H1 (cell line): ENCODE data around the gene ATF7IP2. TPM values are rescaled to one million over a fixed set of nuclear protein-coding genes. Genes with fewer than 3 reads are reported as not detected.

Experiments used
- CTCF ChIA-PET: fragments of 300-600 bp; sonication (Branson Sonifier 250); formaldehyde crosslinking; loops from one replicate; lab custom pipeline; 2021; ENCODE audit not compliant: partially characterized antibody; lab: Charles Lee
- POLR2A ChIA-PET: fragments of 300-600 bp; sonication (Branson Sonifier 250); formaldehyde crosslinking; loops from one replicate; lab custom pipeline; 2021; ENCODE audit warnings: inconsistent platforms; ENCODE audit not compliant: partially characterized antibody; lab: Charles Lee
- DNase-seq, 2 experiments: peaks; one replicate each; pipeline versions ENCODE4 v3.0.0 to v3.0.0-alpha.2; 2010 to 2022; ENCODE audit warnings: low spot score in 2 of 2, low read depth in 1 of 2, mixed read lengths in 1 of 2
- FAIRE-seq: peaks from 2 replicates; lab custom pipeline; 2011; peaks lifted over from hg19 to GRCh38; lab: Jason Lieb, UNC
- H2AFZ ChIP-seq: 2 replicates; pipeline ENCODE4 v1.8.1; 2012; ENCODE audit warnings: low read length, inconsistent platforms
- H2AK5ac ChIP-seq: 2 replicates; pipeline ENCODE4 v1.6.1; 2013; ENCODE audit warnings: low read depth, low read length
- H2BK120ac ChIP-seq: replicated peaks from 2 replicates; pipeline ENCODE3; 2013; ENCODE audit warnings: low read depth, low read length, inconsistent platforms
- H2BK12ac ChIP-seq: 2 replicates; pipeline ENCODE4 v1.6.1; 2013; ENCODE audit warnings: low read depth, low read length
- H2BK15ac ChIP-seq: 2 replicates; pipeline ENCODE4 v1.6.1; 2013; ENCODE audit warnings: low read length
- H2BK20ac ChIP-seq: 2 replicates; pipeline ENCODE4 v1.6.1; 2013; ENCODE audit warnings: low read length
- H2BK5ac ChIP-seq: 2 replicates; pipeline ENCODE4 v1.6.1; 2013; ENCODE audit warnings: low read depth, low read length
- H3K14ac ChIP-seq: 2 replicates; pipeline ENCODE4 v1.6.1; 2013; ENCODE audit warnings: inconsistent platforms; ENCODE audit not compliant: insufficient read length
- H3K18ac ChIP-seq: 2 replicates; pipeline ENCODE4 v1.6.1; 2013; ENCODE audit warnings: low read length; ENCODE audit errors: extremely low read depth
- H3K23ac ChIP-seq: 2 replicates; pipeline ENCODE4 v1.6.1; 2013; ENCODE audit warnings: inconsistent platforms; ENCODE audit not compliant: insufficient read length
- H3K23me2 ChIP-seq: 2 replicates; pipeline ENCODE4 v1.6.1; 2013; ENCODE audit warnings: low read depth, low read length
- H3K27ac ChIP-seq: 2 replicates; pipeline ENCODE4 v1.6.1; 2011; ENCODE audit warnings: low read depth, low read length, inconsistent platforms
- H3K27me3 ChIP-seq, 4 experiments: replicated peaks in 1 of 4; 1 replicate in 1 of 4; 2 replicates in 3 of 4; pipeline versions ENCODE4 v1.6.1 to v1.8.1; 2011 to 2013; ENCODE audit warnings: low read length in 3 of 4, mild to moderate bottlenecking in 3 of 4, inconsistent platforms in 2 of 4, mixed read lengths in 2 of 4, moderate library complexity in 1 of 4; ENCODE audit not compliant: control insufficient read depth in 3 of 4, insufficient read depth in 3 of 4; ENCODE audit errors: extremely low read depth in 1 of 4
- H3K36me3 ChIP-seq, 4 experiments: 2 replicates each; pipeline versions ENCODE4 v1.6.1 to v1.8.1; 2011 to 2013; ENCODE audit warnings: mild to moderate bottlenecking in 4 of 4, low read length in 3 of 4, moderate library complexity in 2 of 4, control low read depth in 1 of 4, inconsistent platforms in 1 of 4; ENCODE audit not compliant: insufficient read depth in 4 of 4, control insufficient read depth in 2 of 4
- H3K4ac ChIP-seq: replicated peaks from 2 replicates; pipeline ENCODE3; 2013; ENCODE audit warnings: low read length, low read depth, mixed read lengths, inconsistent platforms; ENCODE audit not compliant: insufficient read length
- H3K4me1 ChIP-seq, 4 experiments: replicated peaks in 1 of 4; 1 replicate in 1 of 4; 2 replicates in 3 of 4; pipeline versions ENCODE4 v1.6.1 to v1.8.1; 2011 to 2013; ENCODE audit warnings: low read length in 3 of 4, inconsistent platforms in 2 of 4, mixed read lengths in 1 of 4; ENCODE audit not compliant: insufficient read depth in 4 of 4, control insufficient read depth in 3 of 4
- H3K4me2 ChIP-seq, 2 experiments: 2 replicates each; pipeline versions ENCODE4 v1.6.1 to v1.8.1; 2011 to 2013; ENCODE audit warnings: low read depth in 2 of 2, low read length in 2 of 2, control low read depth in 1 of 2, inconsistent platforms in 1 of 2, mild to moderate bottlenecking in 1 of 2; ENCODE audit not compliant: insufficient read depth in 1 of 2
- H3K4me3 ChIP-seq, 4 experiments: fragments of 200-600, 300-600 bp in 1 of 4; sonication (generic), shearing (Covaris generic), sonication (Bioruptor Twin) in 1 of 4; 2 replicates each; pipeline versions ENCODE4 v1.5.1 to v1.8.1; 2011 to 2016; ENCODE audit warnings: low read length in 4 of 4, low read depth in 3 of 4, control low read depth in 2 of 4, inconsistent platforms in 2 of 4, mild to moderate bottlenecking in 2 of 4, mixed read lengths in 1 of 4, moderate library complexity in 1 of 4; ENCODE audit not compliant: insufficient read depth in 2 of 4; ENCODE audit errors: extremely low read depth in 1 of 4
- H3K56ac ChIP-seq: replicated peaks from 2 replicates; pipeline ENCODE3; 2013; ENCODE audit warnings: low read depth, mild to moderate bottlenecking, mixed read lengths, low read length, inconsistent platforms; ENCODE audit not compliant: insufficient read length
- H3K79me1 ChIP-seq: 2 replicates; pipeline ENCODE4 v1.6.1; 2013; ENCODE audit warnings: low read depth, low read length, control low read depth
- H3K79me2 ChIP-seq, 2 experiments: 2 replicates each; pipeline versions ENCODE4 v1.6.1 to v1.8.1; 2012 to 2013; ENCODE audit warnings: low read length in 2 of 2, mild to moderate bottlenecking in 2 of 2, inconsistent platforms in 1 of 2; ENCODE audit not compliant: insufficient read depth in 2 of 2, control insufficient read depth in 1 of 2
- H3K9ac ChIP-seq, 4 experiments: replicated peaks in 1 of 4; 1 replicate in 1 of 4; 2 replicates in 3 of 4; pipeline versions ENCODE4 v1.6.1 to v1.8.1; 2011 to 2013; ENCODE audit warnings: low read depth in 3 of 4, low read length in 3 of 4, control low read depth in 2 of 4, mild to moderate bottlenecking in 2 of 4, moderate library complexity in 2 of 4, inconsistent platforms in 1 of 4; ENCODE audit errors: extremely low read depth in 1 of 4
- H3K9me3 ChIP-seq, 2 experiments: 2 replicates each; pipeline versions ENCODE4 v1.6.1 to v1.8.1; 2012 to 2013; ENCODE audit warnings: mild to moderate bottlenecking in 2 of 2, moderate library complexity in 2 of 2, control low read depth in 1 of 2, inconsistent platforms in 1 of 2, low read depth in 1 of 2, low read length in 1 of 2, mixed read lengths in 1 of 2; ENCODE audit not compliant: insufficient read depth in 2 of 2
- H4K20me1 ChIP-seq, 2 experiments: replicated peaks in 1 of 2; 2 replicates each; pipeline versions ENCODE3 to v1.8.1; 2011 to 2013; ENCODE audit warnings: inconsistent platforms in 2 of 2, low read length in 2 of 2, mild to moderate bottlenecking in 1 of 2; ENCODE audit not compliant: insufficient read depth in 2 of 2, control insufficient read depth in 1 of 2
- H4K5ac ChIP-seq: 2 replicates; pipeline ENCODE4 v1.6.1; 2013; ENCODE audit warnings: low read length, low read depth, mixed read lengths, inconsistent platforms; ENCODE audit not compliant: insufficient read length
- H4K8ac ChIP-seq: 2 replicates; pipeline ENCODE4 v1.8.0; 2013; ENCODE audit warnings: mild to moderate bottlenecking, moderate library complexity, low read length, inconsistent platforms; ENCODE audit not compliant: insufficient read depth; ENCODE audit errors: extremely low read depth
- H4K91ac ChIP-seq: replicated peaks from 2 replicates; pipeline ENCODE3; 2013; ENCODE audit warnings: low read length, mixed read lengths, inconsistent platforms; ENCODE audit not compliant: insufficient read length
- HDAC6 ChIP-seq: IDR thresholded peaks from one replicate; pipeline ENCODE4 v1.7.1; 2012; ENCODE audit warnings: low read depth, mild to moderate bottlenecking, inconsistent platforms, low read length, moderate library complexity
- KDM1A ChIP-seq: fragments of 200-600, 300-600 bp; sonication (generic); IDR thresholded peaks from 2 replicates; pipeline ENCODE4 v1.7.1; 2016; ENCODE audit warnings: mild to moderate bottlenecking, low read length, borderline replicate concordance
- RBBP5 ChIP-seq: IDR thresholded peaks from 2 replicates; pipeline ENCODE4 v1.7.1; 2012; ENCODE audit warnings: low read depth, mild to moderate bottlenecking, inconsistent platforms, low read length, moderate library complexity, borderline replicate concordance
- TAF7 ChIP-seq: optimal IDR thresholded peaks from 2 replicates; pipeline ENCODE3; 2011; ENCODE audit warnings: low read depth, mild to moderate bottlenecking, inconsistent platforms, low read length, moderate library complexity, borderline replicate concordance
- WGBS, 2 experiments: shearing (Covaris generic) in 1 of 2; methylation state at CpG; one replicate each; pipeline versions ENCODE4 v1.1.6 to v1.1.7; 2013 to 2015; ENCODE audit warnings: low lambda C conversion rate in 2 of 2, mixed read lengths in 2 of 2, inconsistent platforms in 1 of 2, low coverage in 1 of 2, missing lambda C conversion rate in 1 of 2; ENCODE audit not compliant: insufficient replicate concordance in 2 of 2, insufficient coverage in 1 of 2, insufficient read length in 1 of 2; ENCODE audit errors: extremely low coverage in 1 of 2, missing lambda C conversion rate in 1 of 2; 5-methylcytosine and 5-hydroxymethylcytosine counted together
- polyA plus RNA-seq, 7 experiments: library from polyadenylated mRNA; depleted of rRNA in 3 of 7; stranded (reverse) in 5 of 7; unstranded in 2 of 7; fragments of >200 nt in 5 of 7; fragments of 200-250 nt in 2 of 7; gene quantifications; 1 replicate in 5 of 7; 2 replicates in 1 of 7; 4 replicates in 1 of 7; pipeline versions ENCODE4 v1.2.1 to v1.2.3, GENCODE V29; 2011 to 2013; ENCODE audit warnings: missing spikeins in 2 of 7, mixed read lengths in 2 of 7
- total RNA-seq: library from RNA; stranded (reverse); fragmentation: NEBNext Ultra II Directional; extraction: Animal tissue kit (Norgen Biotek cat#: 25700); gene quantifications from 2 replicates; pipeline ENCODE4 v1.2.1, GENCODE V29; 2021

ATF7IP2 gene
- total and polyA plus RNA-seq, 2 of the 8 experiments (the other 6 are each of a cell fraction or from before 2014, with no cell fraction given): 28.7 to 32.8 TPM

GRCh38 chr16:10410469-10410868 lies 24.6 kb downstream of the ATF7IP2 start:
- no peak overlapping the region for H3K9ac ChIP-seq
- no peak overlapping the region for H3K4me2 ChIP-seq
- H2BK120ac ChIP-seq: no peak overlapping the region
- no peak overlapping the region for H4K8ac ChIP-seq
- H3K23ac ChIP-seq: no peak overlapping the region
- H3K18ac ChIP-seq: no peak overlapping the region
- no peak overlapping the region for H4K91ac ChIP-seq
- no peak overlapping the region for H2BK12ac ChIP-seq
- no peak overlapping the region for H3K14ac ChIP-seq
- H2BK15ac ChIP-seq: no peak overlapping the region
- H3K23me2 ChIP-seq: no peaks in the 10 kb centered on the region; the same call in 1 of the 2 replicates
- no peak overlapping the region for H3K4me3 ChIP-seq
- H2BK20ac ChIP-seq: no peak overlapping the region
- no peak overlapping the region for H3K27ac ChIP-seq
- no peaks in the 10 kb centered on the region for H4K20me1 ChIP-seq
- no peak overlapping the region for H2AFZ ChIP-seq
- H3K36me3 ChIP-seq: peaks cover 0 to 9% (median 2%) of the 10 kb centered on the region in 4 experiments; a peak in 3 of 8 replicates
- DNase-seq (no peak), FAIRE-seq (no peak)
- no peak overlapping the region for H2BK5ac ChIP-seq
- CTCF ChIA-PET: no interaction called here
- H3K56ac ChIP-seq: no peak overlapping the region
- H2AK5ac ChIP-seq: no peak overlapping the region
- no peaks in the 10 kb centered on the region for H3K4me1 ChIP-seq
- H3K79me2 ChIP-seq: peaks cover 0 to 75% of the 10 kb centered on the region in 2 experiments; a peak in 2 of 4 replicates
- H4K5ac ChIP-seq: no peak overlapping the region
- H3K79me1 ChIP-seq: no peaks in the 10 kb centered on the region
- no peaks in the 10 kb centered on the region for H3K27me3 ChIP-seq
- H3K4ac ChIP-seq: no peak overlapping the region
- POLR2A ChIA-PET: no interaction called here
- 90% methylated on average over 2 of the region's 2 CpGs; no CpG with 5 or more reads in 1 of the 2 experiments for WGBS, 2 experiments
- peaks cover 1 to 2% of the 10 kb centered on the region in 2 experiments; a peak in 3 of 4 replicates for H3K9me3 ChIP-seq
- TF ChIP-seq HDAC6: no peak
- TF ChIP-seq TAF7: no peak
- no peak for TF ChIP-seq KDM1A
- no peak for TF ChIP-seq RBBP5
